Measurements from ENCODE around the gene FAM168B.
A peak's percentile ranks its signal among the peaks of the same experiment; 100 is the strongest.

Gene FAM168B, protein sequence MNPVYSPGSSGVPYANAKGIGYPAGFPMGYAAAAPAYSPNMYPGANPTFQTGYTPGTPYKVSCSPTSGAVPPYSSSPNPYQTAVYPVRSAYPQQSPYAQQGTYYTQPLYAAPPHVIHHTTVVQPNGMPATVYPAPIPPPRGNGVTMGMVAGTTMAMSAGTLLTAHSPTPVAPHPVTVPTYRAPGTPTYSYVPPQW

DNA sequence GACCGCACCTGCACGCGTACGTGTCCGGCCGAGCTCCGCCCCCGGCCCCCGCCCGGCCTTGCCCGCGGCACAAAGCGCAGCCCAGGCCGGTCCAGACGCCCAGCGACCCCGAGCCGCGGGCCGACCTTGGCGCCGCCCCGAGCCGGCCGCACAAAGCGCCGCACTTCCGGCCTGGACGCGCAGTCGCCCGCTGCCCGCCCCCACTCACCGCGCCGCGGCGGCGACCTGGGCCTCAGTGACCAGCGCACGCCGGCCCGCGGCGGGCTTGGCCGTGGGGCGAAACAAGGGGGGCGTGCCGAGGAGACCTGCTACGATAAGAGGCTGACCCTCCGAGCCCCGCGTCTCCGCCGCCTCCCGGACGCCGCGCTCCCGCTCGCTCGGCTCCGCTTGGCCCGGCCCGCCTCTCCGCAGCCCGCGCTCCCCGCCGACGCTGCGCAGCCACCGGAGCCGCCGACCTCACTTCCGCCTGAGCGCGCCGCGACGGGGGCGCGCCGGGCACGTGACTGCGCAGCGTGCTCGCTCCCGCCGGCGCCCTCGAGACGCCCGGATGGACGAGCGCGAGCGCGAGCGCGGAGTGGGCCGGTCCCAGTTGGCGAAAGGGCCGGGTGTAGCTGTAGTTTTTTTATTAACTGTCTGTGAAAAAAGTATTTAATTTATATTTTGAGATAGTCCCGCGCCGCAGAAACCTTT, at the start of gene FAM168B:
FAM168B (minus strand) TSS at position 455 of the 690 bp plus-strand sequence. CDS start 10,814 bp downstream, outside the sequence.
- Histone ChIP-seq H3K27ac (peak within 1 kb of the TSS; percentile 90 to 94), H3K4me3 (peak within 1 kb of the TSS; percentile 76)
- peak; percentile 89 for DNase-seq (ENCODE audit: low spot score)
- TF ChIP-seq, protein P1, sequence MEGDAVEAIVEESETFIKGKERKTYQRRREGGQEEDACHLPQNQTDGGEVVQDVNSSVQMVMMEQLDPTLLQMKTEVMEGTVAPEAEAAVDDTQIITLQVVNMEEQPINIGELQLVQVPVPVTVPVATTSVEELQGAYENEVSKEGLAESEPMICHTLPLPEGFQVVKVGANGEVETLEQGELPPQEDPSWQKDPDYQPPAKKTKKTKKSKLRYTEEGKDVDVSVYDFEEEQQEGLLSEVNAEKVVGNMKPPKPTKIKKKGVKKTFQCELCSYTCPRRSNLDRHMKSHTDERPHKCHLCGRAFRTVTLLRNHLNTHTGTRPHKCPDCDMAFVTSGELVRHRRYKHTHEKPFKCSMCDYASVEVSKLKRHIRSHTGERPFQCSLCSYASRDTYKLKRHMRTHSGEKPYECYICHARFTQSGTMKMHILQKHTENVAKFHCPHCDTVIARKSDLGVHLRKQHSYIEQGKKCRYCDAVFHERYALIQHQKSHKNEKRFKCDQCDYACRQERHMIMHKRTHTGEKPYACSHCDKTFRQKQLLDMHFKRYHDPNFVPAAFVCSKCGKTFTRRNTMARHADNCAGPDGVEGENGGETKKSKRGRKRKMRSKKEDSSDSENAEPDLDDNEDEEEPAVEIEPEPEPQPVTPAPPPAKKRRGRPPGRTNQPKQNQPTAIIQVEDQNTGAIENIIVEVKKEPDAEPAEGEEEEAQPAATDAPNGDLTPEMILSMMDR (IDR thresholded peaks at IDR 0.05): no peak

DNA sequence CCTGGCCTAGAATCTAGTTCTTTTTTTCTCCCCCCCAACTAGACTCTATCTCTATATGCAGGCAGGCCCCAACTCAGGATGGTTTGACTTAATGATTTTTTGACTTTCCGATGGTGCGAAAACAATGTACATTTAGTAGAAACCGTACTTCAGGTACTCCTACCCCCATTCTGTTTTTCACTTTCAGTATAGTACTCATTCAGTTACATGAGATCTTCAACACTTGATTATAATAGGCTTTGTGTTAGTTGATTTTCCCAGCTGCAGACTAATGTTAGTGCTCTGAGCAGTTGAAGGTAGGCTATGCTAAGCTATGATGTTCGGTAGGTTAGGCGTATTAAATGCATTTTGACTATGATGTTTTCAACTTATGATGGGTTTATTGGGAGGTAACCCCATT, 49.6 kb upstream of the FAM168B start:
- Histone ChIP-seq H3K4me3 (no peak overlapping the region), H3K27ac (no peak overlapping the region)
- TF ChIP-seq, protein P1 (IDR thresholded peaks at IDR 0.05): no peak
- DNase-seq (ENCODE audit: low spot score): no peak

DNA sequence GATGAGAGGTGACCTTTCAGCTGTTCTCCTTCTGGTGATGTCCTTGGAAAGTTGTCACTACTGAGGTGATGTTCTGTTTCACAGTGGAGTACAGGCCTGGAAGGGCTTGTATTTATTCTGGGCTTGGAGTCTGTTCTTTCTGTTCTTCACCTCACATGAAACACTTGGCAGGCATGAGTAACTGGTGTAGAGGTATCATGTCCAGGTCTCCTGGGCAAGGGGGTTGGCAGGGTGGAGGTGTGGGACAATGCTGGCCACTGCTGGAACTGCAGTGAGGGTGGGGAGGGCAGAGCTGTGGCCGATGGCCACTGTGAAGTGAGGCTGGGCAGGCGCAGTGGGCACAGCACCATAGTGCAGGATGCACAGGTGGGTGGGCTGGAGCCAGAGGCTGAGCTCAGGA, 47.3 kb upstream of the FAM168B start:
- DNase-seq (ENCODE audit: low spot score): no peak
- no peak overlapping the region for H3K27ac ChIP-seq
- TF ChIP-seq, protein P1 (IDR thresholded peaks at IDR 0.05): no peak
- H3K4me3 ChIP-seq: no peak overlapping the region

DNA sequence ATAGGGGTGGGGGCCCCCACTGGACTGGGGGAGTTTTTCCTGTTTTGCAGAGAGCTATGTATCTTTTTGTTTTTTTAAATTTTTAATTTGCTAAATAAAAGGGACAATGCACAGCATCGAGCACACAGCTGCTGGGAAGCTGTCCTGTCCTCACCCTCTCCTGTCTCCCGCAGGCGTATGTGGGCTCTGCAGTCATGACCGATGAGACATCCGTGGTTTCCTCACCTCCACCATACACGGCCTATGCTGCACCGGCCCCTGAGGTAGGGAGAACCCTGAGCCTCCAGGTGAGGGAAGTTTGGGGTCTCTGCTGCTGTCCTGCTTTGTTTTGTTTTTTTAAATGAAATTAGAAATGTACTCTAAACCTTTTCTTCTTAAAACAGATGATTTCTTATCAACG, 39.5 kb upstream of the FAM168B start:
- DNase-seq (ENCODE audit: low spot score): no peak
- TF ChIP-seq, protein P1 (IDR thresholded peaks at IDR 0.05): no peak
- no peak overlapping the region for H3K4me3 ChIP-seq
- no peak overlapping the region for H3K27ac ChIP-seq

DNA sequence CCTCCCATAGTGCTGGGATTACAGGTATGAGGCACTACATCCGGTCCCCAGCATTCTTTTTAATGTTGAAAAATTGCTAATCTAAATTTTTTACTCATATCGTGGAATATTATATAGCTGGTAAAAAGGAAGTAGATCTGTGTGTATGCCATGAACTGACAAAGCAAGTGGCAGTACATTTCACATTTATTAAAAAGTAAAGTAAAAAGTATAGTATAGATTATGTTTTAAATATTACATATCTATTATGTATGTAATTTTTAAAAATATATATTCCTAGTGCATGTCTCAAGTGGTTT, 37.0 kb upstream of the FAM168B start:
- TF ChIP-seq, protein P1 (IDR thresholded peaks at IDR 0.05): no peak
- DNase-seq (ENCODE audit: low spot score): no peak
- H3K4me3 ChIP-seq: no peak overlapping the region
- no peak overlapping the region for H3K27ac ChIP-seq

DNA sequence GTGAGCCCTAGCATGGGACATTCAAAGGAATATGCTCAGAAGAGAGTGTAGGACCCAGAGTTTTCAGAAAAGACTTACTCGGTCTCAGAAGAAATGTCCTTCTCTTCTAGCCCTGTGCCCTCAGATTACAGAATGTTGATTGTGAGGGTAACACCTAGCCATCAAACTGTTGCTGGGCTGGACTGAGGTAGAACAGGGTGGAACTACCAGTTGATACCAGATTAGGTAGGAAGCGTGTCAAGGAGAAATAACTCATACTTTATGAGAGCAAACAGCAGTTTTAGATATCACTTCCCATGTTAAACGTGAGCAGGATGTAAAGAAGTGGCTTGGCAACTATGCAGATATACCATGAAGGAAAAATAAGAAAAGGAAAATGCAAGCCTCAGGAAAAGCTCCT, 34.7 kb upstream of the FAM168B start:
- H3K27ac ChIP-seq: no peak overlapping the region
- no peak overlapping the region for H3K4me3 ChIP-seq
- TF ChIP-seq, protein P1 (IDR thresholded peaks at IDR 0.05): no peak
- no peak for DNase-seq (ENCODE audit: low spot score)

DNA sequence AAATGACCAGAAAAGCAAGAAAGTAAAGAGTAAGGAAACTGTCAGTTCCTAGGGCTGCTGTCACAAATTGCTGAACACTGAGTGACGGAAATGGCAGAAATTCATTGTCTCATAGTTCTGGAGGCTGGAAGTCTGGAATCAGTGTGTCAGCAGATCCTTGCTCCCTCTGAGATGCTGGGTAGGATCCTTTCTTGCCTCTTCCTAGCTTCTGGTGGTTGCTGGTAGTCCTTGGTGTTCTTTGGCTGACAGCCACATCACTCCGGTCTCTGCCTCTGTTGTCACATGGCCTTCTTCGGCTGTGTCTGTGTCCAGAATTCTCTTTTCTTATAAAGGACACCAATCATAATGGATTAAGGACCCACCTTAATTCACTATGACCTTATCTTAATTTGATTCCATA, 33.8 kb upstream of the FAM168B start:
- DNase-seq (ENCODE audit: low spot score): no peak
- H3K4me3 ChIP-seq: no peak overlapping the region
- TF ChIP-seq, protein P1 (IDR thresholded peaks at IDR 0.05): no peak
- H3K27ac ChIP-seq: no peak overlapping the region

Data from coronary artery (tissue), 2 donors.